HG03103 (cell line): ENCODE measurements around the gene RAD23A.
"Not testable (repeated sequence)": the region's sequence is repeated elsewhere in the genome, so short reads cannot be mapped to it uniquely, and the experiment has no call there.

ENCODE experiments used
- ATAC-seq: cut with Tn5 transposase; IDR thresholded peaks from one replicate; pipeline ENCODE4 v1.9.1; 2021; ENCODE audit warnings: low read depth; ENCODE audit not compliant: unreplicated experiment

The RAD23A gene

DNA sequence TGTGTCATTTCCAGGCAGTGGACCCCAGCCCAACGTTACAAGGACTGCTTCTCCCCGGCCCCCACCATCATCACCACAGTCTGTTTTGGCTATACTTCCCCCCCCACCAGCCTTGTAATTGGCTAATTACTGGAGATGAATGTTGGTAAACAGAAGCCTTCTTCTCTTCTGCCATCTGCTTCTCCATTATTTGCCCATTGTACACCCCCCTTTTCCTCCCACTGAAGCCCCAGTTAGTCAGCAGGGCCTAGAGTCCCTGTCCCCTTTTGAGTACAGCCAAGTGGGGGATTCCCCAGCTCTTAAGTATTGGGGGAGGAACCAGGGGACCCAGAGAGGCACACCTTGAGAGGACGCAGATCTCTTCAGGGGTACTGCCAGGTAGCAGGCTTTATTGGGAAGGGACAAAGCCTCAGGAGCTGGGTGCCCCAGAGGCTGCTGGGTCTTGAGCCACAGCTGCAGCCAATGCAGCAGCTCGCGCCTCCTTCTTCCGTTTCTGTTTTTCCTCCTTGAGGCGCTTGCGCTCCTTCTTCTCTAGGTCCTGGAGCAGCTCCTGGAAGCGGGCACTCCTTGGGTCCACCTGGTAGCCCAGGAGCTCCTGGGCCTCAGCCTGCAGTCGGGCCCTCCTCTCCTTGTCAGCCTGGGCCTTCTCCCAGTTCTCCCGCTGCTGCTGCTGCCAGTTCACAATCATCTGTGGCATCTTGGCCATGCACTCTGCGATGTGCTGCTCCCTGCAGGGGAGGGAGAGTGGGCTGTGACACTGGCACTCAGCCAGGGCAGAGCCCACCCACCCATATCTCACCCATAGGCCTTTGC lies 8.3 kb downstream of the RAD23A start:
- ATAC-seq, result no peak

DNA sequence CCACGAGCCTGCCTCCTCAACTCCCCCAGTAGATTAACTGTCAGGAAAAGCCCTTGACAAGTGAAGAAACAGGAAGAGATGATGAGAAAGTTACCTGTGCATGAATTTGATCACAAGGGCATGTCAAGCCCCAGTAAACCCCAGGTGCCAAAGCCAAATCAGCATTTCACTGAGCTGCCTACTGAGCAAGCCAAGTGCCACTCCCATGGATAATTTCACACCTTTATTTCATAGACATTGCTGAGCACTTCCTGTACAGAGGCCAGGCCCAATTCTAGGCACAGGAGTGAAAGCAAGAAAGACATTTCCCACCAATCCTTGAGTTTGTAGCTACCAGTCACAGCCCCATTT lies 8.9 kb downstream of the RAD23A start:
- ATAC-seq, result no peak

DNA sequence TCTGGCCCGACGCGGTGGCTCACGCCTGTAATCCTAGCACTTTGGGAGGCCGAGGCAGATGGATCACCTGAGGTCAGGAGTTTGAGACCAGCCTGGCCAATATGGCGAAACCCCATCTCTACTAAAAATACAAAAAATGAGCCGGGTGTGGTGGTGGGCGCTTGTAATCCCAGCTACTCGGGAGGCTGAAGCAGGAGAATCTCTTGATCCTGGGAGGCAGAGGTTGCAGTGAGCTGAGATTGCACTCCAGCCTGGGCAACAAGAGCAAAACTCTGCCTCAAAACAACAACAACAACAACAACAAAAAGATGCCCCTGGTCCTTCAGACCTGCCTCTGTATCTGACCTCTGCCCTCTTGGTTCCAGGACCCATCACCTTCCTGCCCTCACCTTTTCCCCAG lies 9.9 kb downstream of the RAD23A start:
- not testable (repeated sequence) for ATAC-seq

DNA sequence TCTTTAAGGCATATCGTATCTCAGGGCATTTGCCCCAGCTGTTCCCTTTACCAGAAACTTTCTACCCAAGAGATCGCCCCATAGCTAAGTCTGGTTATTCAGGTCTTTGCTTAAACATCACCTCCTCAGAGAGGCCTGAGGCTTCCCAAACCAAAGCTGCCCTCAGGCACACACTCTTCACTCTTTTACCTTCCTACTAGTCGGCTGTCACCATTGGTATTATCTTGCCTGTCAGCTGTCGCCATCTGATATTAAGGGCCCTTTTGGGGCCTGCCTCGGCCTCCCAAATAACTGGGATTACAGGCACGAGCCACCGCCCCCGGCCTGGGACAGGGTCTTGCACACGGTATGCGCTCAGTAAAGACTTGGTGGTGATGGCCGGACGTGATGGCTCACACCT lies 10.3 kb downstream of the RAD23A start:
- ATAC-seq, result no peak

DNA sequence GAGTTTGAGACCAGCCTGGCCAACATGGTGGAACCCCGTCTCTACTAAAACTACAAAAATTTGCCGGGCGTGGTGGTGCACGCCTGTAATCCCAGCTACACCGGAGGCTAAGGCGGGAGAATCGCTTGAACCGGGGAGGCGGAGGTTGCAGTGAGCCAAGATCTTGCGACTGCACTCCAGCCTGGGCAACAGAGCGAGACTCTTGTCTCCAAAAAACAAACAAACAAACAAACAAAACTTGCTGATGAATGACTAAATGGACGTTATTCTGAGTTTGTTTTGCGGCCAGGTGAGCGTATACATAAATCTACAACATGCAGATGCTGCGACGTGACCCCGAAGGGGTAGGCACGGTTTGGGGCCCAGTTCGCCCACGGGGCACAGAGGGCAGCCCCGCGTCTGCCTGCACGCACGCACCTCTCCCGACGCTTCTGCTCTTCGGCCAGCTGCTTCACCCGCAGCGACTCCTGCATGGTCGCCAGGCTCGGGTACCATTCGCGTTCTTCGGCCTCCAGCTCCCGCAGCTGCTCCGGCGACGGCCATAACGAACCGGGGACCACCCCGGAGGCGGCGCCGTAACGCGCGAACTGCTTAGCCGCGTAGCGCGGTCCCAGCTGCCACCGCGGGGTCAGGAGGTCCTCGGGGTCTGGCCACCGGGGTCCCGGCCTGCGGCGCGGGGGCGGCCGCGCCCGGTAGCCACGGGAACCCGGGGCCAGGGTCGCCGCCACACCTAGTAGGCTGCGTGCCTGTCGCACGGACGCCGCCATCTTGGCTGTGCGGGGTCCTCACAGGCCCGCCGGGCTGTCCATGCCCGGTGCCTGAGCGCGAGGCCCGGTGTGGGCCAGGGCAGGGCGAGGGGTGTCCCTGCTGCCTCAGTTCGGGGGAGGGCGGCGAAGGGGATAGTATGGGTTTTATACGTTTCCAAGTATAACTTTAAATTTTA lies 11.1 kb downstream of the RAD23A start, which contains the start of gene GADD45GIP1:
GADD45GIP1 (minus strand) TSS at position 778 of the 943 bp plus-strand sequence; CDS start at position 767, 11 bp downstream.
- ATAC-seq, result no peak

DNA sequence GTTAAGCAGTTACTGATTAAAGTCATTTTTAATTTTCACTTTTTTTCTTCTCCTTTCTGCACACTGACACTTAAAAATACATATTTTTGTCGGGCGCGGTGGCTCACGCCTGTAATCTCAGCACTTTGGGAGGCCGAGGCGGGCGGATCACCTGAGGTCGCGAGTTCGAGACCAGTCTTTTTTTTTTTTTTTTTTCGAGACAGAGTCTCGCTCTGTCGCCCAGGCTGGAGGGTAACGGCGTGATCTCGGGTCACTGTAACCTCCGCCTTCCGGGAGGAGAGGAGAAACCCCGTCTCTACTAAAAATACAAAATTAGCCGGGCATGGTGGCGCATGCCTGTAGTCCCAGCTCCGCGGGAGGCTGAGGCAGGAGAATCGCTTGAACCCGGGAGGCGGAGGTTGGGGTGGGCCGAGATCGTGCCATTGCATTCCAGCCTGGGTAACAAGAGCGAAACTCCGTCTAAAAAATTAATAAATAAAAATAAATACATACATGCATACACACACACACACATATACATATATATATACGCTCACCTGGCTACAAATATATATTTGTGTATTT lies 11.8 kb downstream of the RAD23A start:
- ATAC-seq, result not testable (repeated sequence)

DNA sequence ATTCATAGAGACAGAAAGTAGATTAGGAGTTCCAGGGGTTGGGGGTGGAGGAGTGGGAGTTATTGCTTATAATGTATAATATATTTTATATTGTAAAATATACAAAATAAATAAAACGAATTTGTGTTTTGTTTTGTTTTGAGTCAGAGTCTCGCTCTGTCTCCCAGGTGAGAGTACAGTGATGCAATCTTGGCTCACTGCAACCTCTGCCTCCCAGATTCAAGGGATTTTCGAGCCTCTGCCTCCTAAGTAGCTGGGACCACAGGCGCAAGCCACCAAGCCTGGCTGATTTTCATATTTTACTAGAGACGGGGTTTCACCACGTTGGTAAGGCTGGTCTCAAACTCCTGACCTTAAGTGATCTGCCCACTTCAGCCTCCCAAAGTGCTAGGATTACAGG lies 13.8 kb downstream of the RAD23A start:
- no peak for ATAC-seq

DNA sequence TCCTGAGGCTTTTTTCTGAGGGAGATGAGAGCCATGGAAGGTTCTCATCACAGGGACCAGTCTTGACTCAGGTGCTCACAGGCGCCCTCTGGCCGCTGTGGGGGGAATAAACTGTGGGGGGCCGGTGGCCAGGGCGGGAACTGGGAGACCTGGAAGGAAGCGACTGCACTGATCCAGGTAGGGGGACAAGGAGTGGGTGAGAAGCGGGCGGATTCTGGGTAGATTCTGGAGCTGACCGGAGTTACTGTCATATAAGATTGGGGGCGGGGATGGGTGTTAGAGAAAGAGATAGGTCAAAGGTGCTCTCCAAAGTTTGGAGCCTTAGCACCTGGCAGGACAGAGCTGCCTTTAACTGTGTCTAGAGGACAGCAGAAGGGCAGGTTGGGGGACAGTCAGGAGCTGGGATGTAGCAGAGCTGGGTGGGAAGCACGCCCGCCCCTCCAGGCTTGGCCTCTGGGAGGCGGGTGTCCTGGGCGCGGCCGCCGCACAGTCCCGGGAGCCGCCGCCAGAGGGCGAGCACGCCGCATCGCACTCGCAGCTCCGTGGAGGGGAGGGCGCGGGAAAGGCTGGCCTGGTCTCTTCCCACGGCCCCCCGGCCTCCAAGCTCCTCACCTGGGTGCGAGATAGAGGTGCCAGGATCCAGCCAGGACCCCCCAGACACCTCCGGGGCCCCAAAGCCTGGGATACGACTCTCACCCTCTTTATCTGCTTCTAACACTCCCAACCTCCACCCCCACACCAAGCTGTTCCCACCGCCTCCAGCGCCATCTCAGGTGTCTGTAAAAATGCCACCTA lies 19.6 kb downstream of the RAD23A start:
- ATAC-seq, result no peak

DNA sequence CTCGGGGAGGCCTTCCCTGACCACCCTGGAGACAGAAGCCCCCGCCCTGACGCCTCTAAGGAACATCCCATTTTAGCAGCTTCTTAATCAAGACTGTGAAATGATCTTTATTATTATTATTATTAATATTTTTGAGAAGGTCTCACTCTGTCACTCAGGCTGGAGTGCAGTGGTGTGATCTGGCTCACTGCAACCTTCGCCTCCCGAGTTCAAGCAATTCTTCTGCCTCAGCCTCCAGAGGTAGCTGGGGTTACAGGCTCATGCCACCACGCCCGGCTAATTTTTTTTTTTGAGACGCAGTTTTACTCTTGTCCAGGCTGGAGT lies 20.1 kb downstream of the RAD23A start:
- ATAC-seq, result no peak

DNA sequence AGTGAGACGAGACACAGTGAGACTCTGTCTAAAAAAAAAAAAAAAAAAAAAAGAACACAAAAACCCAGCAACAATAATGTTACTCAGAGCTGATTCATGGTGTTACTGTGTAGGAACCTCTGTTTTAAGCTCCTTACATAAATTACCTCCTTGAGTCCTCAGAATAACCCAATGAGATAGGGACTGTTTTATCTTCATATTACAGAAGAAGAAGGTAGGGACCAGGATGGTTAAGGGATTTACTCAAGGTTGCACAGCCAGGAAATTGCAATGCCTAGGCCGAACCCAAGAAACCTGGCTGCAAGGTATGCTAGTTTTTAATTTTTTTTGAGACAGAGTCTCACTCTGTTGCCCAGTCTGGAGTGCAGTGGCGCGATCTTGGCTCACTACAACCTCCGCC lies 22.2 kb downstream of the RAD23A start:
- no peak for ATAC-seq

DNA sequence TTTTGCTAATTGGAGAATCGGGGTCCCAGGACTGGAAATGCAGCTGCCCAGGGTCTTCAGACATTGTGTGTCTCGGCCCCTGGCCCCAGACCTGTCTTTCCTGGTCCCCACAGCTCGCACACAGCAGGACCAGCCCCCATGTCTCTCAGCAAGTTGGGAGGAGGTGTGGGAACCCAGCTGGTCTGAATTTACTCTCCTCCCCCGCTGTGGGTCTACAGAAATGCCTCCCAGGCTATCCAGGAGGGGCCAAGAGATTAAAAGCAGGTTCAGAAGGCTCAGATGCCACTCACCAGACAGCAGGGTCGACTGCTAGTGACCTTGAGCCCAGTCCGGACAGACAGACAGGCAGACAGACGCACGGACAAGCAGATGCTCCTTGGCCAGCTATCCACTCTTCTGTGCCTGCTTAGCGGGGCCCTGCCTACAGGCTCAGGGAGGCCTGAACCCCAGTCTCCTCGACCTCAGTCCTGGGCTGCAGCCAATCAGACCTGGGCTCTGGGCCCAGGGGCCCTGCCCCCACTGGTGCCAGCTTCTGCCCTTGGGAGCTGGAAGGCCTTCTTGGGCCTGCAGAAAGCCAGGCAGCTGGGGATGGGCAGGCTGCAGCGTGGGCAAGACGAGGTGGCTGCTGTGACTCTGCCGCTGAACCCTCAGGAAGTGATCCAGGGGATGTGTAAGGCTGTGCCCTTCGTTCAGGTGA lies 23.8 kb downstream of the RAD23A start, which contains the start of gene DAND5:
DAND5 (plus strand) TSS at position 285 of the 697 bp plus-strand sequence; CDS start at position 370, 85 bp downstream.
- no peak for ATAC-seq

DNA sequence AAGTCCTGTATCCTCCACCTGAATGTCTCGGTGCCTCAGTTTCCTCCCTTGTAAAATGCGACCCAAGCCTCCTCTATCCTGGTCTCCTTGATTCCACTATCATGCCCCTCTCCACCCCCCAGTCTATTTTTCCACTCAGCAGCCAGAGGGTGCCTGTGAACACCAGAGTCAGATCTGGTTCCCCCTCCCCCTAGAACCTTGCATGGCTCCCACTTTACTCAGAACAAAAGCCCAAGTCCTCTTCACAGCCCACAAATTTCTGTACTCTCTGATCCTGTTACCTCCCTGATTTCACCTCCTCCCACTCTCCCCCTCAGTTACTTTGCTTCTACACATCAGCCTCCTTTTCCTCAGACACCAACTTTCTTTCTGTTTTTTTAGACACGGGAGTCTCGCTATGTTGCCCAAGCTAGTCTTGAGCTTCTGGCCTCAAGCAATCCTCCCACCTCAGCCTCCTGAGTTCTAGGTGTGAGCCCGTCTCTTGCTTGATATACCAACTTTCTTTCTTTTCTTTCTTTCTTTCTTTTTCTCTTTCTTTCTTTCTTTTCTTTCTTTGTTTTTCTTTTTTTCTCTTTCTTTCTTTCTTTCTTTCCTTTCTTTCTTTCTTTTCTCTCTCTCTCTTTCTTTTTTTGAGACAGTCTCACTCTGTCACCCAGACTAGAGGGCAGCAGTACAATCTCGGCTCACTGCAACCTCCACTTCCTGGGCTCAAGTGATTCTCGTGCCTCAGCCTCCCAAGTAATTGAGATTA lies 24.6 kb downstream of the RAD23A start:
- ATAC-seq, result no peak

DNA sequence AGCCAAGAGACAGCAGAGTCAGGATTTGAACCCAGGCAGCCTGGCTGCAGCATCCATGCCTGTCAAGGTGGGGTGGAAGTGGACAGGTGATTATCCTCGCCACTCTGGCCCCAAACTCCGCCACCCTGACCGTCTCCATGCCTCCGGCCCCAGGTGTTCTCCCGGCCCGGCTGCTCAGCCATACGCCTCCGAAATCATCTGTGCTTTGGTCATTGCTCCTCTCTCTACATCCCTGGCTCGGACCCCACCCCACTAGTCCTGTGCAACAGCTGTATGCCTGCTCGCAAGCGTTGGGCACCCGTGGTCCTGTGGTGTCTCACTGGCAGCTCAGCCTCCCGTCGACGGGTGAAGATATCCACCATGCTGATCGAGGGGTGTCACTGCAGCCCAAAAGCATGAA lies 27.6 kb downstream of the RAD23A start:
- no peak for ATAC-seq

DNA sequence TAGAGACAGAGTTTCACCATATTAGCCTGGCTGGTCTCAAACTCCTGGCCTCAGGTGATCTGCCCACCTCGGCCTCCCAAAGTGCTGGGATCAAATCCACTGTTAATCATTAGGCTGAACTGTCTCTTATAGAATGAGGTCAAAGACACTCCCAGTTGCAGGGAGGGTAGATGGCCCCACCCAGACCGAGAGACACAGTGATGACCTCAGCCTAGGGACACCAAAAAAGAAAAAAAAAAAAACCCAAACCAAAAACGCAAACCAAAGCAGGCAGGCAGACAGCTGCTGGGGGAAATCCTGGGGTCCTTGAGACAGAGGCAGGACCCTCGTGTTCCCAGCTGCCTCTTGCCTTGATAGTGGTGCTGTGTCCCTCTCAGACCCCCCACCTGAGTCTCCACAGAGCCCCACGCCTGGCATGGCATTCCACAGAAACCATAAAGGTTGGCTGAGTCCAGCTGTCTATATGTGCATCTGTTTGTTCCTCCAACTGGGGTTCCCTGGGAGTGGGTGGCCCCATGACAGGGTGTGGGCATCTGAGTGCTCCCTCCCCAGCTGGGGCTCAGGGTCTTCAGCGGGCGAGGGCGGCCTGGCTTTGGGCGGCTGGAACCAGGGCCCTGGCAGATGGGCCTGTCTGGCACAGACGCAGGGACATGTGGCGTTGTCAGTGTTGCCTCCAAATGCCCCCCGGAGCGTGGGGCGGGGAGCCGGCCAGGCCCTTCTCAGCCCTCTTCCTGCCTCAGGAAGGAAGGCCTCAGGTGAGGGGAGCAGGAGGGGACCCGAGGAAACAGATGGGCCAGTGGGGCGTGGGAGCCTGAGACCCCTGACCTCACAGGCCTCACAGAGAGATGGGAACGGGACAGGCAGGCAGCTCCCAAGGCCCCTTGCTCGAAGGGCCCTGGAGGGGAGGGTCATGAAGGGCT lies 28.9 kb downstream of the RAD23A start:
- no peak for ATAC-seq

DNA sequence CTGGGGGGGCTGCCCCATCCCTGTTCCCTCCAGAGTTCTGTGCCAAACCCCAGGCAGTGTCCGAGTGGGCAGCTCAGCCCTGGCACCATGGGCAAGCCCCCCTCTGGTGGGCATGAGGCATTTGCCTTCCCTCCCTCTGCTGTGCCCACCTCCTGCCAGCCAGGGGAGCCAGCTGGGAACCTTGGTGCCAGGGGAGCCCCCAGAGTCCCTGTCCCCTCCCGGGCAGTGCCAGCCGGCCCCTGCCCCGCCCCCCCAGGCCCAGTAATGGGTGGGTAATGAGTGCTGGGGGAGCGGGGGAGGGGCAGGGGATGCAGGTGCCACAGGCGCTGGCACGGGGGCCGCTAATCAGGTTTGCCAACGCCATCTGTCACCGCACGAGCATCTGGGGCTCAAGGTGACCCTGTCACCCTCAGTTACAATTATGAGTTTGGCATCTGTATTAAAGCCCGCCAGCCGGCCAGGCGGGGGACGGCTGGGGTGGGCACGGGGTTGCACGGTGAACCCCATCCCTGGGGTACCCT lies 29.6 kb downstream of the RAD23A start:
- no peak for ATAC-seq

DNA sequence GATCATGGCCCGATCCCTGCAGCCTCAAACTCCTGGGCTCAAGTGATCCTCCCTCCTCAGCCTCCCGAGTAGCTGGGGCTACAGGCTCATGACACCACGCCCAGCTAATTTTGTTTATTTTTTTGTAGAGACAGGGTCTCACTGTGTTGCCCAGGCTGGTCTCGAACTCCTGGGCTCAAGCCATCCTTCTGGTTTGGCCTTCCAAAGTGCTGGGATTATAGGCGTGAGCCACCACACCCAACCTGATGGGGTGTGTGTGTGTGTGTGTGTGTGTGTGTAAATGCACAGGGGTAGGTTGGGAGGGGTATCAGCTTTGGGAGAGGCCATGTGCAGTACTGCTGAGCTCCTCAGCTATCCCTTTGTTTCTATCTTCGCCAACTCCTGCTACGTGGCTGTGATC lies 30.4 kb downstream of the RAD23A start:
- ATAC-seq, result not testable (repeated sequence)

DNA sequence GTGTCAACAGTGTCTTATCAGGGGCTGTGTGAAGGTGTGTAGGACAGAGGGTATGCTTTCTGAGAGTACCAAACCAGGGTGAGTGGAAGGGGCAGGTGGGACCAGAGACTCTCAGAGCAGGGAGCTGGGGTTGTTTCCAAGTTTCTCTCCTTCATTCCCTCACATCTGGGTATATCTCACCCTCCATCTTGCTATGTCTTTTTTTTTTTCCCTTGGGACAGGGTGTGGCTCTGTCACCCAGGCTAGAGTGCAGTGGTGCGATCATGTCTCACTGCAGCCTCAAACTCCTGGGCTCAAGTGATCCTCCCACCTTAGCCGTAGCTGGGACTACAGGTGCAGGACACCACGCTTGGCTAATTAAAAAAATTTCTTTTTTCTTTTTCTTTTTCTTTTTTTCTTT lies 34.3 kb downstream of the RAD23A start:
- no peak for ATAC-seq

DNA sequence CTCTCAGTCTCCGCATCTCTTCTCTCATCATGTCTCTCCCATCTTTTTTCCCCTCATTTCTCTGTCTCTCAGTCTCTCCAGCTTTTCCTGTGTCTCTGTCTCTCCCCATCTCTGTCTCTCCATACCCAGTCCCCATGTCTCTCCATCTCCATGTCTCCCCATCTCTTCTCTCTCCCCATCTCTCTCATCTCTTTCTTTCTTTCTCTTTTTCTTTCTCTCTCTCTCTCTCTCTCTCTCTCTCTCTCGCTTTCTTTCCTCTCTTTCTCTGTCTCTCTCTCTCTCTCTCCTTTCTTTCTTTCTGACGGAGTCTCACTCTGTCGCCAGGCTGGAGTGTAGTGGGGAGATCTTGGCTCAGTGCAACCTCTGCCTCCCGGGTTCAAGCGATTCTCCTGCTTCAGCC lies 37.0 kb downstream of the RAD23A start:
- ATAC-seq, result no peak
